ENCODE results near the gene UCN3.

DNA sequence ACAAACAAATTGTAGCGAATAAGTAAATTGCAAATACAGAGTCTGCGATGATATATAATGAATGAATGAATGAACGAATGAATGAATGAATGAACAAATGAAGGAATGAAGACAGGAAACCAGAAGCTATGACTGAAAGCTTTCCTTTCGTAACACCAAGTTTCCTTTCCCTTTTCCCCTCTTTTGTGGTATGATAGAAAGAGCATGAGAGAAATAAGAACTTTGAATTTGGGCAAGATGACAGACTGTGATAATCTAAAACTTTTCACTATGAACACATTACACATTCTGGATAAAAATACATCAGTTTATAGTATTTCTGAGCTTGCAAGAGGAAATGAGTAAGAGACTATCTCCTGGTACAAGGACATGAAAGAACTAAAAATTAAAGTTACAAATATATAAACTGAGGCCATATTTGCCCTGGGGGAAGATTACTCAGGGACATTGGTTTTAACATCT lies 8.4 kb upstream of the UCN3 start:
- TF ChIP-seq, protein P1, sequence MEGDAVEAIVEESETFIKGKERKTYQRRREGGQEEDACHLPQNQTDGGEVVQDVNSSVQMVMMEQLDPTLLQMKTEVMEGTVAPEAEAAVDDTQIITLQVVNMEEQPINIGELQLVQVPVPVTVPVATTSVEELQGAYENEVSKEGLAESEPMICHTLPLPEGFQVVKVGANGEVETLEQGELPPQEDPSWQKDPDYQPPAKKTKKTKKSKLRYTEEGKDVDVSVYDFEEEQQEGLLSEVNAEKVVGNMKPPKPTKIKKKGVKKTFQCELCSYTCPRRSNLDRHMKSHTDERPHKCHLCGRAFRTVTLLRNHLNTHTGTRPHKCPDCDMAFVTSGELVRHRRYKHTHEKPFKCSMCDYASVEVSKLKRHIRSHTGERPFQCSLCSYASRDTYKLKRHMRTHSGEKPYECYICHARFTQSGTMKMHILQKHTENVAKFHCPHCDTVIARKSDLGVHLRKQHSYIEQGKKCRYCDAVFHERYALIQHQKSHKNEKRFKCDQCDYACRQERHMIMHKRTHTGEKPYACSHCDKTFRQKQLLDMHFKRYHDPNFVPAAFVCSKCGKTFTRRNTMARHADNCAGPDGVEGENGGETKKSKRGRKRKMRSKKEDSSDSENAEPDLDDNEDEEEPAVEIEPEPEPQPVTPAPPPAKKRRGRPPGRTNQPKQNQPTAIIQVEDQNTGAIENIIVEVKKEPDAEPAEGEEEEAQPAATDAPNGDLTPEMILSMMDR (conservative IDR thresholded peaks at IDR 0.05 in 1 of 2, IDR thresholded peaks at IDR 0.05 in 1 of 2; ENCODE audit: extremely low read depth in 1 of 2, insufficient read depth in 1 of 2, low read depth in 1 of 2, low read length in 2 of 2): no peak
- TF ChIP-seq EZH2 (IDR thresholded peaks at IDR 0.05; ENCODE audit: borderline replicate concordance, low read length): no peak
